Neural progenitor cell (in vitro differentiated cells): ENCODE data around the gene C4A.

Experiments used
- EZH2 ChIP-seq: fragments of 200-600 bp; sonication (generic); IDR thresholded peaks from 2 replicates; pipeline ENCODE4 v1.6.1; 2017; ENCODE audit warnings: antibody characterized with exemption, mild to moderate bottlenecking, moderate library complexity
- TF ChIP-seq, protein P1 (sequence below): fragments of 200-600 bp; sonication (generic); IDR thresholded peaks from 2 replicates; pipeline ENCODE4 v1.5.1; 2017; ENCODE audit warnings: antibody characterized with exemption, mild to moderate bottlenecking

DNA sequence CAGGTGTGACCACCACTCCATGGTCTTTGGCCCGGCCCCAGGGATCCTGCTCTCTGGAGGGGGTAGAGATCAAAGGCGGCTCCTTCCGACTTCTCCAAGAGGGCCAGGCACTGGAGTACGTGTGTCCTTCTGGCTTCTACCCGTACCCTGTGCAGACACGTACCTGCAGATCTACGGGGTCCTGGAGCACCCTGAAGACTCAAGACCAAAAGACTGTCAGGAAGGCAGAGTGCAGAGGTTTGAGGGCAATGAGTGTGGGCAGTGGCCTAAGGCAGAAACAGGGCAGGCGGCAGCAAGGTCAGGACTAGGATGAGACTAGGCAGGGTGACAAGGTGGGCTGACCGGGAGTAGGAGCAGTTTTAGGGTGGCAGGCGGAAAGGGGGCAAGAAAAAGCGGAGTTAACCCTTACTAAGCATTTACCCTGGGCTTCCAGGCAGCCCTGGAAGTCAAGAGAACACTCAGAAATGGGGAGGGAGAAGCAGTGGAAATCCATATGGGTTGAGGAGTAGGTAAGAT, 35.4 kb upstream of the C4A start:
- TF ChIP-seq, protein P1, sequence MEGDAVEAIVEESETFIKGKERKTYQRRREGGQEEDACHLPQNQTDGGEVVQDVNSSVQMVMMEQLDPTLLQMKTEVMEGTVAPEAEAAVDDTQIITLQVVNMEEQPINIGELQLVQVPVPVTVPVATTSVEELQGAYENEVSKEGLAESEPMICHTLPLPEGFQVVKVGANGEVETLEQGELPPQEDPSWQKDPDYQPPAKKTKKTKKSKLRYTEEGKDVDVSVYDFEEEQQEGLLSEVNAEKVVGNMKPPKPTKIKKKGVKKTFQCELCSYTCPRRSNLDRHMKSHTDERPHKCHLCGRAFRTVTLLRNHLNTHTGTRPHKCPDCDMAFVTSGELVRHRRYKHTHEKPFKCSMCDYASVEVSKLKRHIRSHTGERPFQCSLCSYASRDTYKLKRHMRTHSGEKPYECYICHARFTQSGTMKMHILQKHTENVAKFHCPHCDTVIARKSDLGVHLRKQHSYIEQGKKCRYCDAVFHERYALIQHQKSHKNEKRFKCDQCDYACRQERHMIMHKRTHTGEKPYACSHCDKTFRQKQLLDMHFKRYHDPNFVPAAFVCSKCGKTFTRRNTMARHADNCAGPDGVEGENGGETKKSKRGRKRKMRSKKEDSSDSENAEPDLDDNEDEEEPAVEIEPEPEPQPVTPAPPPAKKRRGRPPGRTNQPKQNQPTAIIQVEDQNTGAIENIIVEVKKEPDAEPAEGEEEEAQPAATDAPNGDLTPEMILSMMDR: no peak
- no peak for TF ChIP-seq EZH2
